BJ (cell line): ENCODE data around the gene ROPN1. TPM values are rescaled to one million over a fixed set of nuclear protein-coding genes. Genes with fewer than 3 reads are reported as not detected.

Experiments used
- CTCF ChIA-PET: fragments of 350-600 bp; formaldehyde crosslinking; extraction: SDS; loops from one replicate; lab custom pipeline; 2021; ENCODE audit warnings: antibody characterized with exemption, inconsistent platforms; lab: Yijun Ruan, JAX
- POLR2A ChIA-PET: fragments of 300-600 bp; sonication (Branson Sonifier 250); formaldehyde crosslinking; extraction: SDS; loops from one replicate; lab custom pipeline; 2021; ENCODE audit warnings: antibody characterized with exemption; lab: Charles Lee
- DNase-seq: peaks from one replicate; pipeline ENCODE4 v3.0.0-alpha.2; 2011; ENCODE audit warnings: low read depth
- H3K27me3 ChIP-seq: 2 replicates; pipeline ENCODE4 v1.6.0; 2011; ENCODE audit warnings: low read length; ENCODE audit not compliant: control insufficient read depth, insufficient read depth
- H3K36me3 ChIP-seq: 2 replicates; pipeline ENCODE4 v1.5.1; 2011; ENCODE audit warnings: low read length; ENCODE audit not compliant: control insufficient read depth, insufficient read depth
- H3K4me3 ChIP-seq: 2 replicates; pipeline ENCODE4 v1.5.1; 2011; ENCODE audit warnings: low read depth, mild to moderate bottlenecking, control low read depth, low read length
- polyA plus RNA-seq: library from polyadenylated mRNA; depleted of rRNA; stranded (reverse); fragments of >200 nt; gene quantifications from 2 replicates; pipeline ENCODE4 v1.2.3, GENCODE V29; 2011
- TF ChIP-seq, protein P1 (sequence below): IDR thresholded peaks from 2 replicates; pipeline ENCODE4 v1.5.1; 2011; ENCODE audit warnings: low read depth, mild to moderate bottlenecking, control low read depth, inconsistent platforms, low read length, moderate library complexity; ENCODE audit not compliant: insufficient read depth

ROPN1 gene
- polyA plus RNA-seq, 1 experiment, result not detected

DNA sequence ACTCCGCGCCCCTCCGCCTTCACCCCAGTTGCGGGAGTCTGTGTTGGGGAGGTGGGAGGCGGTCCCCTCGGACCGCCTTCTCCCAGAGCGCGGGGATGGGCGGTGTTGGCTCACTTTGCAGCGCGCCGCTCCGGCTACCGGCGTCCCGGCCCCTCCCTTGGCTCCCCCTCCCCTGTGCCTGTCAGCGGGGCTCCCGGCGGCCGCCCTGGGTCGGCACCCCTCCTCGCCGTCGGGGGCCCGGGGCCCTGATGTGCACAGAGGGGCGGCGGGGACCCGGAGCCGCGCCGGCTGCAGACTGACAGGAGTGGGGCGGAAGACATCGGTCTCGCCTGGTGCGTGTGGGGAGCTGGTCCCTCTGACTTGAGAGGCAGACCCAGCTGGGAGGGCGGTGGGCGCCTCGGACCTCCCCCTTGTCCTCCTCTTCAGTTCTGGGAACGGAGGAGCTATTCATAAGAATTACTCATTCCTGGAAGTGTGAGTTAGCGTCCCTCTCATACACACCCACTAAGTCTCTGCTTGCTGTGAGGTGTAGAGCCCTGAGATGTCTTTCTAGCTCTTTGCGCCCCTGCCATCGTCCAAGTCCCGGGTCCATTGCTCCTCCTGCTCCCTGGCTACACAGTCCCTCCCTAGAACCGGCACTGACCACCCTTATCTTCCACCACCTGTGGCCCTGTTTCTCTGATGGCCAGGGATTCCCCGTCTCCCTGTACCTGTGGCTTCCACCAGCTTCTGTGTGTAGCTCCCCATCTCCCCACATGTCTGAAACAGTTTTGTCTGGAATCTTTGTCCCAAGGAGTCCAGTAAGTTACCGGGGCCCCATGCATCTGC is 42.3 kb upstream of the ROPN1 start:
- DNase-seq, result no peak
- Histone ChIP-seq H3K4me3 (peak overlapping the region; percentile 85), H3K36me3 (no peaks in the 10 kb centered on the region), H3K27me3 (peaks cover 5% of the 10 kb centered on the region)
- TF ChIP-seq, protein P1, sequence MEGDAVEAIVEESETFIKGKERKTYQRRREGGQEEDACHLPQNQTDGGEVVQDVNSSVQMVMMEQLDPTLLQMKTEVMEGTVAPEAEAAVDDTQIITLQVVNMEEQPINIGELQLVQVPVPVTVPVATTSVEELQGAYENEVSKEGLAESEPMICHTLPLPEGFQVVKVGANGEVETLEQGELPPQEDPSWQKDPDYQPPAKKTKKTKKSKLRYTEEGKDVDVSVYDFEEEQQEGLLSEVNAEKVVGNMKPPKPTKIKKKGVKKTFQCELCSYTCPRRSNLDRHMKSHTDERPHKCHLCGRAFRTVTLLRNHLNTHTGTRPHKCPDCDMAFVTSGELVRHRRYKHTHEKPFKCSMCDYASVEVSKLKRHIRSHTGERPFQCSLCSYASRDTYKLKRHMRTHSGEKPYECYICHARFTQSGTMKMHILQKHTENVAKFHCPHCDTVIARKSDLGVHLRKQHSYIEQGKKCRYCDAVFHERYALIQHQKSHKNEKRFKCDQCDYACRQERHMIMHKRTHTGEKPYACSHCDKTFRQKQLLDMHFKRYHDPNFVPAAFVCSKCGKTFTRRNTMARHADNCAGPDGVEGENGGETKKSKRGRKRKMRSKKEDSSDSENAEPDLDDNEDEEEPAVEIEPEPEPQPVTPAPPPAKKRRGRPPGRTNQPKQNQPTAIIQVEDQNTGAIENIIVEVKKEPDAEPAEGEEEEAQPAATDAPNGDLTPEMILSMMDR, result no peak
- POLR2A ChIA-PET, result interaction anchor here (1.8 kb wide), 1 partner anchor 26 kb away, joined by 5 read pairs; no protein-coding TSS in a partner anchor
- CTCF ChIA-PET, result interaction anchor here (1.0 to 2.9 kb wide), 18 partner anchors 8 to 434 kb away, joined by 3 to 28 read pairs (median 6); no protein-coding TSS in a partner anchor

DNA sequence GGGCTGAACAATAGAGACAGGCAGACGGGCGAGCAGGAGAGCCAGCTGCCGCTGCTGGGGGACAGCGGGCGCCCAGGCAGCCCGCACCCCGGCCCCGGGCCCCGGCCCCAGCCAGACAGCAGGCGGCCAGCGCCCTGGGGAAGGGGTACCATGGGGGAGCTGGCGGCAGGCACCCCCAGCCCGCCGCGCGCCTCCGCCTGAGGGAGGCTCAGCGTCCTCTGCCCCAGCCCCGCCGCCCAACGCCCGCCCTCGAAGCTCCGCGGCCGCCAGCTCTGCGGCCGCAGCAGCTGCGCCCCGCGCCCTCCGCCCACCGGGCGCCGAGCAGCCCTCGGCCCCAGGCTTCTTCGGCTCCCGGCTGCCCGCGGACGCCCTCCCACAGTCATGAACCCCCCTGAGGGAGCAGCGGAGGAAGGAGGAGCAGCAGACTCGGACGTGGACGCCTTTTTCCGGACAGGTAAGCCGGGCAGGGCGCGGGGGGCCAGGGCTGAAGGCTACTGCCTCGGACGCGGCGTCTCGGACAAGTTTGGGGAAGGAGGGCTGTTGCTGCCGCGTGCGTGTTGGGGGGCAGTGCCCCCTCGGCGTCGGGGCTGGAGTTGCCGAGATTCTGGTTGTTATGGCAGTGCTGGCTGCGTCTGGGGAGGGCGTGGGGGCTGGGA is 41.6 kb upstream of the ROPN1 start, which contains the start of gene KALRN:
KALRN (plus strand) TSS at position 10 of the 656 bp plus-strand sequence.
- H3K27me3 ChIP-seq, result peaks cover 6% of the 10 kb centered on the region
- CTCF ChIA-PET, result interaction anchor here (0.7 to 2.9 kb wide), 31 partner anchors 9 to 1449 kb away, joined by 3 to 28 read pairs (median 5); no protein-coding TSS in a partner anchor
- TF ChIP-seq, protein P1, result peak; percentile 24; the same call in 1 of the 2 replicates

DNA sequence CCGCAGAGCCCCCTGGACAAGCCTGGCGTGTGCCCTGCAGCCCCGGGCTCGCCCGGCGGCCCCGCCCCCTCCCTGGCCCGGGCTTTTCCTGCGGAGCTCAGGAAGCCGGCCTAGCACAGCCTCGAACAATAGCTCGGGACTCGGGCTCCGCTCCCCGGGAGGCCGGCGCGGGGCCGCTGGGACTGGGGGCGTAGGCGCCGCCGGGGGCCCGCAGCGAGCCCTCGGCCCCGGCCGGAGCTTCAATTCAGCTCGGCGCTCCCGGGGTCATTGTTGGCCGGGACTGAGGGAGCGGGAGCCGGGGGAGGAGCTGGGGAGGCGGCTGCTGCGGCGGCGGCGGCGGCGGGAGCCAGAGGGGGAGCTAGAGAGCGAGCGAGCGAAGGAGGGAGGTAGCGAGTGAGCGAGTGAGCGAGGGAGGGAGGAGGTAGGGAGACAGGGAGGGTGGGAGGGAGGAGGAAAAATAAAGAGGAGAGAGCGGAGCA is 41.0 kb upstream of the ROPN1 start:
- Histone ChIP-seq H3K36me3 (no peaks in the 10 kb centered on the region), H3K4me3 (peak overlapping the region; percentile 85), H3K27me3 (peaks cover 6% of the 10 kb centered on the region)
- CTCF ChIA-PET, result interaction anchor here (0.7 to 2.9 kb wide), 33 partner anchors 9 to 1450 kb away, joined by 3 to 28 read pairs (median 5); no protein-coding TSS in a partner anchor
- peak; percentile 22 for DNase-seq
- POLR2A ChIA-PET, result interaction anchor here (0.6 to 1.8 kb wide), 3 partner anchors 27 to 401 kb away, joined by 3 to 11 read pairs (median 5); no protein-coding TSS in a partner anchor
- TF ChIP-seq, protein P1, result peak; percentile 83

More for the DNA sequence above, 41.6 kb upstream of the ROPN1 start, which contains the start of gene KALRN:
- no peaks in the 10 kb centered on the region for H3K36me3 ChIP-seq
- no peak for DNase-seq
- peak within 1 kb of the TSS; percentile 85 for H3K4me3 ChIP-seq
- POLR2A ChIA-PET, result interaction anchor here (0.6 to 1.8 kb wide), 3 partner anchors 26 to 400 kb away, joined by 3 to 11 read pairs (median 5); no protein-coding TSS in a partner anchor

DNA sequence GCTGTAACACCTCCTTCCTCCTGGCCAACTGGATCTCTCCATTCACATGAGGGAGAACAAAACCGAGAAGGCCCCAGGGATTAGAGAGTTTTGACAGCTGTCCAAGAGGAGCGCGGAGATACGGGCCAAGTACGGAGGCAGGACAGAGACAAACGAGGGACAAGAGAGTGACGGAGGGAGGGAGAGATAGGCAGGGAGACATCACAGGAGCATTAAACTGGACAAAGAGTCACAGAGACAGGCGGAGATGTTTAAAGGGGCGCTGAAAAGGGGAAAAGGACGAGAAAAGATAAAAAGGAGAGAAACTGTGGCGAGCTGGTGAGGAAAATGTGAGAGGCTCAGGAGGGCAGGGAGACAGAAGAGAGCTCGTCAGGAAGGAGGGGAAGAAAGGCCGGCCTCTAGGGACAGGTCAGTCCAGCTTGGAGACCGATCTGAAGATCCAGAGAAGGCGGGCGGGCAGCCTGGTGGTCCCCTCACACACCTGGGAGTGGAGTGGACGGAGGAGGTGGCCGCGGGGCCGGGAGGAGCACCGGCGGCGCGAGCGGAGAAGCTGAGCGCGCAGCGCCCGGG is 40.5 kb upstream of the ROPN1 start:
- ChIA-PET CTCF (interaction anchor here (0.7 to 2.9 kb wide), 28 partner anchors 8 to 1451 kb away, joined by 3 to 28 read pairs (median 5); no protein-coding TSS in a partner anchor), POLR2A (interaction anchor here (1.8 kb wide), 1 partner anchor 28 kb away, joined by 5 read pairs; no protein-coding TSS in a partner anchor)
- Histone ChIP-seq H3K36me3 (no peaks in the 10 kb centered on the region), H3K4me3 (peak overlapping the region; percentile 85), H3K27me3 (peaks cover 6% of the 10 kb centered on the region)
- TF ChIP-seq, protein P1, result no peak
- DNase-seq, result no peak
